ENCODE results near the gene HSD17B7. TPM values are rescaled to one million over a fixed set of nuclear protein-coding genes. Genes with fewer than 3 reads are reported as not detected.

HSD17B7 gene
- total RNA-seq, 1 experiment from 2014 or later: 13.3 TPM

- DNase-seq (ENCODE audit: low read depth): peak; percentile 94
These were observed 65.8 kb downstream of the HSD17B7 start for GRCh38 chr1:162856260-162856659.

- peak; percentile 33 for DNase-seq (ENCODE audit: low read depth)
These were observed 67.3 kb downstream of the HSD17B7 start for GRCh38 chr1:162857850-162858249.

- DNase-seq (ENCODE audit: low read depth): no peak
These were observed 68.7 kb downstream of the HSD17B7 start for GRCh38 chr1:162859191-162859590.

- peak; percentile 49 for DNase-seq (ENCODE audit: low read depth)
These were observed 70.6 kb downstream of the HSD17B7 start, which contains the start of gene CCDC190 for GRCh38 chr1:162861101-162861500. TSS of gene CCDC190 (minus strand) at chr1:162861175. CDS start at chr1:162859646, 1,529 bp downstream.

GRCh38 chr1:162861625-162862024 lies 71.1 kb downstream of the HSD17B7 start:
- no peak for DNase-seq (ENCODE audit: low read depth)

Other genes starting within 250 kb of the HSD17B7 start
- gene UAP1, start 229.0 kb upstream of the HSD17B7 start, total RNA-seq (2014; rRNA removed; shearing (Covaris generic)): 74.6 and 79.7 TPM in 2 replicates
- 47.2 and 58.2 TPM in 2 replicates for gene DDR2, start 158.2 kb upstream of the HSD17B7 start, total RNA-seq (2014; rRNA removed; shearing (Covaris generic))
- gene CCDC190, start 70.5 kb downstream of the HSD17B7 start, total RNA-seq (2014; rRNA removed; shearing (Covaris generic)): 0.12 and 0.29 TPM in 2 replicates

Data from RPMI7951 (cell line).